Measurements from ENCODE around the gene TSNAX.
"Not testable (repeated sequence)": the region's sequence is repeated elsewhere in the genome, so short reads cannot be mapped to it uniquely, and the experiment has no call there.

TSNAX gene

DNA sequence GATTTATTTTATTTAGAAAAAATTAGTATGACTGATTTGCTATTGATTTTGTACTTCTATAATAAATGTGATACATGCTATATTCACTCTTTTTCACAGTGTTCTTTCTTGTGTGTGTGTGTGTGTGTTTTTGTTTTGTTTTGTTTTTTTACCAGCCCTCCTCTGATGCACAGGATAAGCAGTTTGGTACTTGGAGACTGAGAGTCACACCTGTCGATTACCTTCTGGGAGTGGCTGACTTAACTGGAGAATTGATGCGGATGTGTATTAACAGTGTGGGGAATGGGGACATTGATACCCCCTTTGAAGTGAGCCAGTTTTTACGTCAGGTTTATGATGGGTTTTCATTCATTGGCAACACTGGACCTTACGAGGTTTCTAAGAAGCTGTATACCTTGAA lies 35.9 kb downstream of the TSNAX start:
- no peak for DNase-seq

DNA sequence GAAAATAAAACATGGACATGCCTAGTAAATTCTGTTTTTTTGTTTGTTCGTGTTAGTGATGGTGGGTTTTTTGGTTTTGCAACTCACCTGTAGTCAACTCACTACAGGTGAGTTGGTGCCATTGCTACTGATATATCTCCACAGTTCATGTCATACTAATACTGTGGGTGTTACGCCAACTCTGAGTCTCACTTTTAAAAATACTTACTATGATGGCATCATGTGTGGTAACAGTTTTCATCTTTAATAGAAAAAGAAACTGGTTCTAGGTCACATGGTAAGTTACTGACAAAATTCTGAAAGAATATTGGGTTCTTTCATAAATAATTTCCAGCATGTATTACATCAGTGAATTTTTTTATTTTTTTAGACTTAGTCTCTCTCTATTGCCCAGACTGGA lies 38.0 kb downstream of the TSNAX start:
- DNase-seq = no peak

DNA sequence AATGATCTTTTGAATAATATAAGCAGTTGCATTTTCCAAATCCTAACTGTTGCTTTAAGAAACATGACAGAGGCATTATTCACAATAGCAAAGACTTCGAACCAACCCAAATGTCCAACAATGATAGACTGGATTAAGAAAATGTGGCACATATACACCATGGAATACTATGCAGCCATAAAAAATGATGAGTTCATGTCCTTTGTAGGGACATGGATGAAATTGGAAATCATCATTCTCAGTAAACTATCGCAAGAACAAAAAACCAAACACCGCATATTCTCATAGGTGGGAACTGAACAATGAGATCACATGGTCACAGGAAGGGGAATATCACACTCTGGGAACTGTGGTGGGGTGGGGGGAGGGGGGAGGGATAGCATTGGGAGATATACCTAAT lies 41.8 kb downstream of the TSNAX start:
- not testable (repeated sequence) for DNase-seq

DNA sequence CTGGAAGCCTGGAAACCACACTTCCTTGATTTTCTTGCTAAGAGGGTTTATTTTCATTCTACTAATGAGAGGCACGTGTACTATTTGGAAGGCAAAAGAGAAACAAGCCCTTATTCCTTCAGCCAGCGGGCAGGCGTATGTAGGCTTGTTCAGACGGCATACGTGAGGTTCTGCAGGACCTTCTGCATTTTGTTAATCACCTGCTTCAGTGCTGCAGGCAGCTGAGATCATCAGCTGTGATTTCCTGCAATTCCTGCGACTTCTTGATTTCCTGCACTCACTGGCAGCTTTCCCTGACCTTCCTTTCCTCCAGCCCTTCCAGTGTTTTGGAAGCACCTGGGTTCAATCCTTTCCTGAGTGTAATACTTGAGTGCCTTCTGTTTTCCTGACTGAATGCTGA lies 43.4 kb downstream of the TSNAX start:
- DNase-seq = no peak

DNA sequence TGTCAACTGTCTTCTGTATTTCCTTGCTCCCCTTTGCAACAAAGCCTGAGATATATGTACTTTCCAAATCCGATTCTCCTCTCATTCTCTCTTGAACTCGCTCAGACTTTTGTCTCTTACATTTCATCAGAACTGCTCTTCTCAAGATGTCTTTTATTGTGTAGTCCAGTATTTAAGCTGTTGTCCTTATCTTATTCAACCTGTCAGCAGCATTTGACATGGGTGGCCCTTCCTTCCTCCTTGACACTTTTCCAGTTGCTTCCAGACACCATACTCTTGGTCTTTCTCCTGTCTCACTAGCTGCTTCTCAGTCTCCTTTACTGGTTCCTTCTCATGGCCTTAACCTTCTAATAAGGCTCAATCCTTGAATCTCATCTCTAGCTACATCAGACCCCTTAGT lies 47.0 kb downstream of the TSNAX start:
- no peak for DNase-seq

DNA sequence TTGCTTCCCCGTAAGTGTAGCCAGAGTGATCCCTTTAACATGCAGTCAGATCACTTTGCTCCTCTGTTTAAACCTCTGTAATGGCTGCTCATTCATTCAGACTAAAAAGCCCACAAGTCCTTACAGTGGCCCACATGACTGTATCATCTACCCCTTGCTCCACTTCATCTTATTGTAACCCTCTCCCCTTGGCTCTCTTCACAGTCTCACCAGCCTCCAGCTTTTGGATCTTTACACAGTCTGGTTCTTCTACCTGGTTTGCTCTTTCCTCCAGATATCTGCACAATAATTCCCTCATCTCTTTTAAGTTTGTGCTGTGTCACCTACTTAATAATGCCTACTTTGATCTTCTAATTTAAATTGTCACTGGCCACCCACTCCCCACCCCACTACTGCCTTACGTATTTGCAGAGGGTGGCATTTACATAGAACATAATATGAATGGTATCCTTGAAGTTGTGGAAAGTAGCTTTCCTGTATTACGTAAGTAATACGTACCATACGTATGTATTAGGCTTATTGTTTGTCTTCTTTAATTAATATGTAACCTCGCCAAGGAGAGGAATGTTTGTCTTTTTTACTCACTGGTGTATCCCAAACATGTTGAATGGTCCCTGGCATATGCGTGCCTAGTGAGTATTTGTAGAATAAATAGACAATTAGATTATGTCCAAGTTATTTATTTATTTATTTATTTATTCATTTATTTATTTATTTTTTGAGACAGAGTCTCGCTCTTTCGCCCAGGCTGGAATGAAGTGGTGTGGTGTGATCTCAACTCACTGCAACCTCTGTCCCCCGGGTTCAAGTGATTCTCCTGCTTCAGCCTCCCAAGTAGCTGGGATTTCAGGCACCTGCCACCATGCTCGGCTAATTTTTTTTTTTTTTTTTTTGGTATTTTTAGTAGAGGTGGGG lies 48.6 kb downstream of the TSNAX start:
- no peak for DNase-seq

DNA sequence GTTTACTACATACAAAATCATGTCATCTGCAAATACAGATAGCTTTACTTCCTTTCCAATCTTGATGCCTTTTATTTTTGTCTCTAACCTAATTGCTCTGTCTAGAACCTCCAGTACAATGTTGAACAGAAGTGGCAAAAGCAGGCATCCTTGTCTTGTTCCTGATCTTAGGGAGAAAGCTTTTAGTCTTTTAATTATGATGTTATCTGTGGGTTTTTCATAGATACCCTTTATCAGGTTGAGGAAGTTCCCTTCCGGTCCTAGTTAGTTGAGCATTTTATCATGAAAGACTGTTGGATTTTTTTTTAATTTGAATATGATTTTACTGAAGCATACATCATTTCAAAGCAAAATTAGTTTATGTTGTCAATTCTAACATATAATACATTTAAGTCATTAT lies 52.4 kb downstream of the TSNAX start:
- DNase-seq = no peak

DNA sequence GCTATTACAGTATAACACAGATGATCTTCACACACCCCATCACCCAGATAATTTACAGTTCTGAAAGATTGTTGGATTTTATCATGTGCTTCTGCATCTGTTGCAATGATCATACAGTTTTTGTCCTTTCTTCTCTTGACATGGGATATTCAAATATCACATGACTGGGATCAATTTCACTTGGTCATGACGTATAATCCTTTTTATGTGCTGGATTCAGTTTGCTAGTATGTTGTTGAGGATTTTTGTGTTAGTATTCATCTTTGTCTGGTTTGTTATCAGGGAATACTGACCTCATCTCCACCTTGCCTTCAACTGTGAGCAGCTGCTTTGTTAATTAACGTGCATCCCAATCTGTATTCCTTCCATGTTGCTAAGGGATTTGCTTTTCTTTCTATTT lies 53.4 kb downstream of the TSNAX start:
- DNase-seq = no peak

DNA sequence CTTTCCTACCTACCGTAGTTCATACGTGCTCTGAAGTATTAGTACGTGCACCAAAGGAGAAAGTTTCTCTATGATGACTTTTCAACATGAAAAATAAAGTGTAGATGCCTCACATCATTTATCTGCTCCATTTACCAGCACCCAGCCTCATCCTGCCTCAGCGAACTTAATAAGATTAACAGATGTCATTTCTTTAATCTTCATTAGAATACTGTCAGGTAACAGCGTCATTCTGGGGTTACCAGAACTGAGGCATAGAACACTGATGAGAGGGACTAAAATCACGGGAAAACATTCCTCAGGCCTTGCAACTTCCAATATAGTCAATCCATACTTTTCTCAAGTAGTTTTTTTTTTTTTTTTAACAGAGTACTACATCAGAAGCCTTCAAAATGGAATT lies 54.9 kb downstream of the TSNAX start:
- no peak for DNase-seq

DNA sequence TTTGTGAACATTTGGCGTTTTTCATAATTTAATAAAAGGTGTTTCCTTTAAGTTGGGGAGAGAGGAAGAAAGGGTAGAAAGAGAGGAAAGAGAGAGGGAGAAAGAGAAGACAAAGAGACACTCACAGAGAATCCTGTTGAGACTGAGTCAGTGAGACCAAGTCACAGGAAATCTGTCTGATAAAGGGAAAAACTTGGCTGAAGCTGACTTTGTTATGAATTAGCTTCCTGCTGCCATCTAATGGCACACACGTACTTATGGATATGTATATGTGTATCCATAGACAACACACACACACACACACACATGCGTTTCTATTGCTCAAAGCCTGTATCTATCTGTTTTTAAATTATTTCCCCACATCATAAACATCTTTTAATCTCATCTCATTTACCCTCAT lies 55.6 kb downstream of the TSNAX start:
- no peak for DNase-seq

DNA sequence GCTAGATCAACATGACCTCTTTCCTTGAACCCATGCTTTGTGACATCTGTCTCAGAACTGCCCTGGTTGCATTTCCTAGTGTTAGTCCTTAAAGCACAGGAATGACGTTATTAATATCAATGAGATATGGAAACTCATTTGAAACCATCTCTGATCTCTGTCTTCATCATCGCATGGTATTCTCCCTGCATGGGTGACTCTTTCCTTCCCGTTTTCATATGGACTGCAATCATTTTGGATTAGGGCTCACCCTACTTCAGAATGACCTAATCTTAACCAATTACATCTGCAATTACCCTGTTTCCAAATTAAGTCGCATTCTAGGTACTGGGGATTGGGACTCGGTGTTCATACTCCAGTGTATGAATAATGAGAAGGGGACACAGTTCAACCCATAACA lies 56.5 kb downstream of the TSNAX start:
- no peak for DNase-seq

DNA sequence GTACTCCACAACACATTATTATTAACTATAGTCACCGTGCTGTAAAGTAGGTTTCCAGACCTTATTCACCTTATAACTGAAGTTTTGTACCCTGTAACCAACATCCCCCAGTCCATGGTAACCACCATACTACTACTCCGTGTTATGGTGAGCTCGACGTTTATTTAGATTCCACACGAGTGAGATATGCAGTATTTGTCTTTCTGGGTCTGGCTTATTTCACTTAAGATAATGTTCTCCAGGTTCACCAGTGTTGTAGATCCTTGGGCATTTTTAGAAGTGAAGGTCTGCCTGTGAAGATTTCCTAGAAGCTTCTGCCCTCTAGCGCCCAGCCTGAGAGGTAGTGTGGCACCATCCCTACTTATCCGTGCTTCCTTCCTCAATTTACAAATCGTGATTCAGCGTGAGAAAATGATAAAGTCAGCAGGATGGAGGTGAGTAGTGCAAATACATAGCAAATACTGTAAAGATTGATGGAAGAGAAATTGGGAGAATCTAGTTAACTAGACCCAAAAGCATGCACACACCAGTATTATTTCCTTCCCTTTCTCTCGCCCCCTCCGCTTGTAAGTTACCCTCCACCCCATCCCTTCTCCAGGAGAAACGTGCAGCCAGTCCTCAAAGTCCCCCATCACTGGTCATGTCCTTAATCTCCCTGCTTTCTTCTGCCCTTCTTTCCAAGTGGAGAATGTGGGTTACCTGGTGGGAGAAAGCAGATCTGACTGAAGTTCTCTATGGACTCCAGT lies 62.2 kb downstream of the TSNAX start:
- peak; percentile 49 to 53 for DNase-seq

DNA sequence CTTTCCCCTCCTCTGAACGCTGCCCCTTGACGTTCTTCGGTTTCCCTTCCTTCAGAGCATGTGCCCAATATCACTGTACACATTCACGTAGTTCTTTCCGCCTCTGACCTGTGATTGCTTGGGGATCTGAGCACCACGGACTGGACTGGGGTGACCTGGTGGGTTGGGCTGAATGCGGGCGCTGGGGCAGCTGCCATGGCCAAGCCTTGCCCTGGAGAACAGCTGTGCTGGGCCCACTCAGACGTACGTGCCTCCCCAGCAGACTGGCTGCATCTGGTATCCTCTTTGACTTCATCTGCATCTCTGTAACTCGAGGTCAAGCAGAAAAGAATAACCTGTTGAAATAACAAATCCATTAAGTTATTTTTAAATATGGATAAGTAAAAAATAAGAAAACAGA lies 63.0 kb downstream of the TSNAX start:
- no peak for DNase-seq

DNA sequence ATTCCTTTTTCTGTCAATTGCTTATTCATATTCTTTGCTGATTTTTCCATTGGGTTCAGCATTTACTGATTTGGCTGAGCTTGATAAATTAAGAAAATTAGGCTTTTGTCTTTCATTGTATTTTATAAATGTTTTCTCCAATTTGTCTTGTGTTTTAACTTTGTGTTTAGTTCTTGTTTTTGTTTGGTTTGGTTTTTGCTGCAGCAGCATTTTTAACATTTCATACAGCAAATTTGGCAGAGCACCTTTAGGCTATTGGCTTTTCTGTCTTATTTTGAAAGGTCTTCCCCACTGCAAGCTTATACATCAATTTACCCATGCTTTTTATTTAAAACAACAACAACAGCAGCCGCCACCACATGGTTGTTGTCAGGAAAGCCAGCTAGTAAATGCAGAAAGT lies 64.3 kb downstream of the TSNAX start:
- DNase-seq = no peak

DNA sequence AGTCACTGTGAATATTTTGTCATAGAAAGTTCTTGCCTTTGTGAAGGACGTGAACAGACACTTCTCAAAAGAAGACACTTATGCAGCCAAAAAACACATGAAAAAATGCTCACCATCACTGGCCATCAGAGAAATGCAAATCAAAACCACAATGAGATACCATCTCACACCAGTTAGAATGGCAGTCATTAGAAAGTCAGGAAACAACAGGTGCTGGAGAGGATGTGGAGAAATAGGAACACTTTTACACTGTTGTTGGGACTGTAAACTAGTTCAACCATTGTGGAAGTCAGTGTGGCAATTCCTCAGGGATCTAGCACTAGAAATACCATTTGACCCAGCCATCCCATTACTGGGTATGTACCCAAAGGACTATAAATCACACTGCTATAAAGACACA lies 64.8 kb downstream of the TSNAX start:
- DNase-seq = not testable (repeated sequence)

DNA sequence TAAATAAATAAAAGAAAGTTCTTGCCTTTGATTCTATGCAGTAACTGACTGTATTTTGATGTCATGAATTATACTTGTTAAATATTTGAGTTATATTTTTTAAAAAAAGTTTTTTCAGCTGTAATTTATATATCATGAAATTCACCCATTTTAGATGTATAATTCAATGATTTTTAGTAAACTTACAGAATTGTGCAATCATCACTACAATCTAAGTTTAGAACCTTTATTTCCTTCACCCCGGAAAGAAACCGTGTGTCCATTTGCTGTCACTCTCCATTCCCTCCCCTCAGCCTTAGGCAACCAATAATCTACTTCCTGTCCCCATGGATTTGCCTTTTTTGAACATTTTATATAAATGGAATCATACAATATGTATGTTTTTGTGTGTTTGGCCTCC lies 65.7 kb downstream of the TSNAX start:
- no peak for DNase-seq

DNA sequence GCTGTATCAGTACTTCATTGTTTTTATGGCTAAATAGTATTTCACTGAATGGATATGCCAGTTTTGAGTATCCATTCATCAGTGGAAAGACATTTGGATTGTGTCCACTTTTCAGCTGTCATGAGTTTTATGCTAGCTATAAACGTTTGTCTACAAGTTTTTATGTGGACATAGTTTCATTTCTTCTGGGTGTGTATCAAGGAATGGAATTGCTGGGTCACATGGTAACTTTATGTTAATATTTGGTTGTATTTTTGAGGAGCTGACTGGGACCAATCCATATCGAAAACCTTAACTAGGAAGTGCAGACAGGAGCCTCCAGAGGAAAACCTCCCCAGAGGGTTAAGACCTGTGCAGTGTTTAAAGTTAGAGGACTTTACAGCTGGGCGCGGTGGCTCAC lies 66.3 kb downstream of the TSNAX start:
- no peak for DNase-seq

DNA sequence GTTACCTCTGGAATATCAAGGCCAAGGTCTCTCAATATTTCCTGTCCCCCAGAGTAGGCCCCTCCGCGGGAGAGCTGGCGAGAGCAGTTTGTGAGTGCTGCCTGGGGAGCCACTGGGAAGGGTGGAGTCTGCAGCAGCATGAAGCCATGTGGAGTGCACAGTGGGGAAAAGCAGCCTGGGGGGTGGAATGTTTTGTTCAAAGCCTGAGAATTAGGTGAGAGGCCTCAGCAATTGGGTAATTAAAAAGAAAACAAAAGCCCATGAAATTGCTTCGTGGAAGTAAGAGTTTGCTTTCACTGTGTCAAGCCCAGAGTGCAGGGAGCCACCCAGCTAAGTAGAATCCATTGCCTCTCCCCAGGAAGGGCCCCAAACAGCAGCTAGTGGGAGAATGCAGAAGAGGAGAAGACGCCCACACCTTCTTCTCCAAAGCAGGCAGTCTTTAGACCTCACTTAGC lies 67.9 kb downstream of the TSNAX start:
- DNase-seq = no peak

DNA sequence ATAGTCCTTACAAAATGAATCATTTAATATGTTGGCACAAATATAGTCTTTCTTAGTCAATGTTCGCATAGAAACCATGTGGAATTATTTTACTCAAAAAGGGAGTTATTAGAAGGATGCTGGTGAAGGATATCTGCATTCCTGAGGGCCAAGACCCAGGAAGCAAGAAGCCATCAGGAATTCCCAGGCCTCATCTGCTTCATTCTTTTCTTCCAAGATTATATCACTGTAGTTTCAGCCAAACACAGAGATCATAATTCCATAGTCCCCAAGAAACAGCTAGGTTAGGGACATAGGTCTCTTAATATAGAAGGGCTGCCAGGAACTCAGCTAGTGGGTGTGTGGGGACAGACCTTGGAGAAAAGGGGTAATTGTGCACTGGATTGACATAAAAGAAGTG lies 69.5 kb downstream of the TSNAX start:
- DNase-seq = no peak

DNA sequence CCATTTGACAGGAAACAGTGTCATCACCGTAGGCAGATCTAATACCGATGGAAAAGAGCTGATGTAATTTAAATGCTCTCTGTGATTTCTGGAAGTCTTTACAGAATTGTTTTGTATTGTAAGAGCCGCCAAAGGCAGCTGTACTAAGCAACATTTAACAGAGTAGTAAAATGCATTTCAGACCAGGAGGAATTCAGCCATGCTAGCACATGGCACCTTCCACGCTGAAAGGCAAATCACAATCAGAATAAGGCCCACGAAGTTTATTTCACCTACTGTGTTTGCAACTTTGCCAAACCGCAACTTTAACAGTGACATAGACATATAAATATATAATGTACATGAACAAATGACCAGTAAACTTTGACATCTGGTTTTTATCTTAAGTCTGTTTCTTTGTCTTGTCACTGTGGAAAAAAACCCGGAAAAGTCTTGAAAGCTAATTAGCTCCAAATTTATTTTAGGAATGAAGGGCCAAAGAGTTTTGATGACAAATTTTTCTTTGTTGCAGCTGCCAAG lies 72.0 kb downstream of the TSNAX start:
- DNase-seq = no peak

DNA sequence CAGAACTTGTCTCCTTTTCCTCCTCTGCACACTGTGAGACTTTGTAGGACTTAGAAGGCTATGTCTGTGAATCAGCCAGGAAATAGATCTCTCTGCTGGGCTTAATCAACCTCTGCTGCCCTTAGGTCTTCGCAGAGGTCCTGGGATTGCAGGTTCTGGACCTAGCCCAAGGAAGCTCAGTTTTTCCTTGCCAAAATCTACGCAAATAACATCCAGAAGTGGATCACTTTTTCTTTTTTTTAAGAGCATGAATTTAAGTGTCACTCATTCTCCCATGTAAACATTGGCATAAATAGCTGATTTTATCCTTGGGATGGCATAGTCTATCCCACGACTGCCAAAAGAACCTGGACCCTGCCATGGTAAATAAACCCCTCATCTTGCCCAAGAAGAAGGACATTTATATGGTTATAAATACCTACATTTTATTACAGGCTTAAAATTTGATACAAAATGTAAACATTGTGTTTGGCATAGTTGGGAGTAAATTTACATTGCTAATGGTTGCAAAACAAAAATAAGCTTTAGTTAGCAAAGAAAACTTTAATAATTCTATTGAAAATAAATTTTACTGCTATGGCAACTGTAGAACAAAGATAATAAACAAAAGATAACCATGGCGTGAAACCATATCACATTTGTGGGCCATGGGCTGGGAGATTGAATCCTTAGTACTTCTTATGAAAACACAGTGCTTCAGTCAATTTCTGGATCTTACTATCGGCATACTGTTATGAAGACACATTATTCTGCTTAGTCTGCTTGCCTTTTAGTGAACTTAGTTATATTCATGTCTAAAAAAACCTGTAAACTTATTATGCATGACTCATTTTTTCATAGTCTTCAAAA lies 73.6 kb downstream of the TSNAX start:
- DNase-seq = no peak

DNA sequence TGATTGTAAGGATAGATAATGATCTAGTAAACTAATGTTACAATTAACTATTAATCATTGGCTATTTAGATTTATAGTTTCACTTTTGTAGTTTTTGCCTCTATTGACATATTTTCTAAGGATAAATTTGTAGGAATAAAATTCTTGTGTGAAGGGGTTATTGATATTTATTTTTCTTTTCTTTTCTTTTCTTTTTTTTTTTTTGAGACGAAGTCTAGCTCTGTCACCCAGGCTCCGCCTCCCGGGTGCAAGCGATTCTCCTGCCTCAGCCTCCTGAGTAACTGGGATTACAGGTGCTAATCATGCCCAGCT lies 74.2 kb downstream of the TSNAX start:
- no peak for DNase-seq

DNA sequence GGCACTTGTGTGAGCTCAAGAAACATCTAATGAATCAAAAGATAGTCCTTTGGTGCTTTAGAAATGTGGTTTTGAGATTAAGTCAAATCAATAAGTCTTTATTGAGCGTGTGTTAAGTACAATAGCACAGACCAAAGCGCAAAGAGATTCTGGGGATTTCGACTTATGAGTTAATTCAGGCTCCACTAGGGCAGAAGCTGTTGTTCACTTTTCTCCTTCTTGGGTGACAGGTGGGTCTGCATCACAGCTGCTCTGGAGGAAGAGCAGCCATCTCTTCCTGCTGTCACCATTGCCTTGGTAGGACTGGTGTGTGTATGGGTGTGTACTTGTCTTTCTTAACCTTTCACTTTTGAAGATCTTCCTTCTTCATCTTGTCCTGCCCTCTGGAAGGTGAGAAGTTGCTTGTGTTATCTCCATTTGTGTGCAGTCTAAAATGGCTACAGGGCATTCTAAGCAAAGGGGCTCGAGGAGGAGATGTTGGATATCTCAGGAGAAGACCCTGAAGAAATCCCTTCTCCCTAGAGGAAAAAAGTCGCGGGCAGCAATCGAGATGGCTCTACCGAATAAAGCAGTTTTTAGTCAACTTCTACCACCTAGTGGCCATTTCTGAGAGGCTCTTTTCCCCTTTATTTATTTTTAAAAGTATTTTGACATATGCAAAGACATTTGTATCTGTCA lies 75.3 kb downstream of the TSNAX start:
- peak; percentile 30 to 66 for DNase-seq

Measured in CD4-positive, alpha-beta T cell treated with Interleukin-1 beta for 1 hour (primary cell).